Measurements from ENCODE around the gene CCDC181. TPM values are rescaled to one million over a fixed set of nuclear protein-coding genes. Genes with fewer than 3 reads are reported as not detected.

CCDC181 gene
- total RNA-seq, 1 donor from 2014 or later = 3.5 TPM

DNA sequence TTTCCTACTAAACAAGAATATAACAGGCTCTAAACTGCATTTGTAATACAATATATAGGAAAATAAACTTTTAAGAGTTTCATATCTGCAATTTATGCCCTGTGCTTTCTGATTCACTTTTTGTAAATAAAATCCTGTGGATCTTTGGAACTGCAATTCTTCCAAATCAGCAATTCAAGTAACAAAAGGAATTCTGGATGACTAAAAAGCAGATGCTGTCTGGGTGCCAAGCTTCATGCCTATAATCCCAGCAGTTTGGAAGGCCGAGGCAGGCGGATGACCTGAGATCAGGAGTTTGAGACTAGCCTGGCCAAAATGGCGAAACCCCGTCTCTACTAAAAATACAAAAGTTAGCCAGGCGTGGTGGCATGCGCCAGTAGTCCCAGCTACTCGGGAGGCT, 66.0 kb downstream of the CCDC181 start:
- no peaks in the 10 kb centered on the region for H3K27me3 Mint-ChIP-seq
- H3K9me3 Mint-ChIP-seq = peaks cover 5% of the 10 kb centered on the region
- H3K36me3 Mint-ChIP-seq = peaks cover 4% of the 10 kb centered on the region
- no peak overlapping the region for H3K27ac Mint-ChIP-seq
- DNase-seq (ENCODE audit: extremely low spot score, unreplicated experiment) = no peak
- no peak for TF ChIP-seq CTCF (conservative IDR thresholded peaks at IDR 0.05)
- H3K4me1 Mint-ChIP-seq (ENCODE audit: unreplicated experiment) = no peaks in the 10 kb centered on the region
- no peak overlapping the region for H3K4me3 Mint-ChIP-seq

DNA sequence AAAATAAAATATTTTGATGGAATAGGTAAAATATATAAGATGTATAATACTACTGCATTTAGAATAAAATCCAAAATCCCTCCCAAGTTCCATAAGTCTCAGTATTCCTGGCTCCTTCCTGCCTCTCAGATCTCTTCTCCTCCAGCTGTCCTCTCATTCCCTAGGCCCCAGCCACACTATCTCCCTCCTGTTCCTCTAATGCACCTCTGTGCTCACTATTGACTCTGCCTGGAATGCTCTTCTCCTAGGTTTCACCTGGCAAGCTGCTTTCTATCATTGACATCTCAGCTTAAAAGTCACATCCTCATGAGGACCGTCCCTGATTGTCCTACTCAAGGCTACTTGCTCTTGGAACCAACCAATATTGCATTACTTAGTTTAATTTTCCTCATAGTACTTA, 66.9 kb downstream of the CCDC181 start:
- no peak for DNase-seq (ENCODE audit: extremely low spot score, unreplicated experiment)
- TF ChIP-seq CTCF (conservative IDR thresholded peaks at IDR 0.05) = no peak
- Mint-ChIP-seq H3K4me3 (no peak overlapping the region), H3K9me3 (peaks cover 5% of the 10 kb centered on the region), H3K36me3 (peaks cover 4% of the 10 kb centered on the region), H3K27me3 (no peaks in the 10 kb centered on the region), H3K4me1 (ENCODE audit: unreplicated experiment) (no peaks in the 10 kb centered on the region), H3K27ac (no peak overlapping the region)

DNA sequence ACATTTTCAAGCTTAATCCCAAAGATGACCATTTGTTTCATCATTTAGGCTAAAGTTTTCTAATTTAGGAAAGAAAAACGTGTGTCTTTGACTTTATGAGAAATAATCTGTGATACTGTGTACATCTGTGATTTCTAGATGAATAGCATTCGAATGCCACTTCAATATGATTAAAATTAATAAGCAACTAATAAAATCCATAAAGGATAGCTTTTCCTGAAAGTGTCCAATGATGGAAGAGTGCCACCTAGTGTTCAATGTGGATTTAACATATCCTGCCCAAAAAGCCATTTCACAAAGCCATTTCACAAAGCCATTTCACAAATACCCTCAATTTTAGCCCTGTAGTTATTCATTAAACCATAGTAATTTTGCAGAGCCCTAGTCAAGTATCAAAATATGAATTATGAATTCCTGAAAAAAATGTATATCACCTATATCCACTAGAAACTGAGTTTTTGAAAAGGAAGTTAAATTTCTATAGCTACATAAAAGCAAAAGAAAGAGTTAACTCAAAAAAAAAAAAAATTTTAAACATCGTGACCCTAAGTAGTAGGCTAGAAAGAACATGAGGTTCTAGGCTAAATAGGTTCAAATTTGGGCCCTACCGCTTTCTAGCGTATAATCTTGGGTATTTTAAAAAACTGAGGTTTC, 78.8 kb downstream of the CCDC181 start:
- Mint-ChIP-seq H3K36me3 (no peaks in the 10 kb centered on the region), H3K4me3 (no peak overlapping the region), H3K27me3 (no peaks in the 10 kb centered on the region), H3K9me3 (peaks cover 4% of the 10 kb centered on the region), H3K4me1 (ENCODE audit: unreplicated experiment) (peaks cover 4% of the 10 kb centered on the region), H3K27ac (no peak overlapping the region)
- DNase-seq (ENCODE audit: extremely low spot score, unreplicated experiment) = no peak
- TF ChIP-seq CTCF (conservative IDR thresholded peaks at IDR 0.05) = peak; percentile 92

GRCh38 chr1:169347688-169348382, 79.4 kb downstream of the CCDC181 start:
- no peak for TF ChIP-seq CTCF (conservative IDR thresholded peaks at IDR 0.05)
- peaks cover 4% of the 10 kb centered on the region for H3K4me1 Mint-ChIP-seq (ENCODE audit: unreplicated experiment)
- no peak overlapping the region for H3K4me3 Mint-ChIP-seq
- H3K36me3 Mint-ChIP-seq = no peaks in the 10 kb centered on the region
- no peak for DNase-seq (ENCODE audit: extremely low spot score, unreplicated experiment)
- H3K27ac Mint-ChIP-seq = no peak overlapping the region
- no peaks in the 10 kb centered on the region for H3K9me3 Mint-ChIP-seq
- no peaks in the 10 kb centered on the region for H3K27me3 Mint-ChIP-seq

DNA sequence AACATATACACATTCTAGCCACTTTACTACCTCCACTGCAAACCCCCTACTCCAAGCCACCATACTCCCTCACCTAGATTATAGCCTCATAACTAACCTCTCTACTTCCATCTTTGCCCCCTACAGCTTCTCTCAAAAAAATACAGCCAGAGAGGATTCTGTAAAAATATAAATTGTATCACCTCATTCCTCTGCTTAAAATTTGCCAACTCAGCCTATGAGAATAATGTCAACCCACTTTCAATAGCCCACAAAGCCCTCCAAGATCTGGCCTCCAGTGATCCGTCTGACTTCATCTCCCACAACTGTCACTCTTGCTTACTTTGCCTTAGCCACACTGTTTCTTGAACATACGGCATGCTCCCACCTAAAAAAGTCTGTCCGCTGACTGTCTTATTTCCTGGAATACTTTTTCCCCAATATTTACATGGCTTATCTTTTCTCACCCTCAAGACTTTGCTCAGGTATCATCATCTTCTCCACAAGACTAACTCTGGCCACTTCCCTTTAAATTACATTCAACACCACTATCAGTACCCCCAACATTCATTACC, 81.2 kb downstream of the CCDC181 start:
- TF ChIP-seq CTCF (conservative IDR thresholded peaks at IDR 0.05) = no peak
- no peak for DNase-seq (ENCODE audit: extremely low spot score, unreplicated experiment)
- no peaks in the 10 kb centered on the region for H3K36me3 Mint-ChIP-seq
- H3K27ac Mint-ChIP-seq = no peak overlapping the region
- peaks cover 4% of the 10 kb centered on the region for H3K4me1 Mint-ChIP-seq (ENCODE audit: unreplicated experiment)
- H3K9me3 Mint-ChIP-seq = no peaks in the 10 kb centered on the region
- no peaks in the 10 kb centered on the region for H3K27me3 Mint-ChIP-seq
- no peak overlapping the region for H3K4me3 Mint-ChIP-seq

Measured in type B pancreatic cell (in vitro differentiated cells).